8988T (cell line): ENCODE data around the gene MDC1.

Experiments
- DNase-seq: peaks from one replicate; pipeline ENCODE4 v3.0.0; 2011

MDC1 gene

DNA sequence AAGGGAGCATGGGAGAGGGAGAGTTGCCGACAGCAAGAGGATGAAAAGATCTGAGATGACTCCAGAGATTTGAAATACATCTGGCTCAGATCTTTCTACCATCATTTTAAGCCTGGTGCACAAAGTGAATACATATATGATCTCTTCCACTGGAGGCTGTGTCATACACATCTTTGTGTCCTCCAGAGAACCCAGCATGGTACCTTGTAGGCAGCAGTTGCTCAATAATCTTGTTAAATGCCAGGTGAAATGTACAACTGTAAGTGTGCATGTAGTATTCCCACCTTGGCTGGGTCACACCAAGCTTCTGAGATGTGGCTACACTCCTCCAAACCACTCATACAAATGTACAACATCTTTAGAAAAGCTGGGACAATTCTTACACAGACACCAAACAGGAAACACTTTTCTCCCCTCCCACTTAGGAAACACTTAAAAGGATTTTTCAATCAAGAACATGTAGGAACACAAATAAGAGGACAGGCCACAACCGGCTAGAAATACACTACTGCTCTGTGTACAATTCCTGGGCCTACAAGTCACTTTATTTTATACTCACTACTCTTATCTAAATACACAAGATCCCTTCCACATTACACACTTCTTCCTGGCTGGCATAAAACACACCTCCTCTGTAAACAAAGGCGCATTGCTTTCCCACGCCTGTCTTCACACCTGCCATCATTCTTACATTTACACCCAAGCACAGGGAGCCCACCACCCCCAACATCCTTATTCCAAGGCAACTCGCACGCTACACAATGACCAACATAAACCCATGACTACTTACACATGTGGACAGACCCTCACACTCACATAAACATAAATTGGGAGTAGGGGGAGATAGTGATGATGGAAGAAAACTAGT lies 31.1 kb upstream of the MDC1 start:
- no peak for DNase-seq

GRCh38 chr6:30747300-30747687 lies 30.2 kb upstream of the MDC1 start:
- no peak for DNase-seq

DNA sequence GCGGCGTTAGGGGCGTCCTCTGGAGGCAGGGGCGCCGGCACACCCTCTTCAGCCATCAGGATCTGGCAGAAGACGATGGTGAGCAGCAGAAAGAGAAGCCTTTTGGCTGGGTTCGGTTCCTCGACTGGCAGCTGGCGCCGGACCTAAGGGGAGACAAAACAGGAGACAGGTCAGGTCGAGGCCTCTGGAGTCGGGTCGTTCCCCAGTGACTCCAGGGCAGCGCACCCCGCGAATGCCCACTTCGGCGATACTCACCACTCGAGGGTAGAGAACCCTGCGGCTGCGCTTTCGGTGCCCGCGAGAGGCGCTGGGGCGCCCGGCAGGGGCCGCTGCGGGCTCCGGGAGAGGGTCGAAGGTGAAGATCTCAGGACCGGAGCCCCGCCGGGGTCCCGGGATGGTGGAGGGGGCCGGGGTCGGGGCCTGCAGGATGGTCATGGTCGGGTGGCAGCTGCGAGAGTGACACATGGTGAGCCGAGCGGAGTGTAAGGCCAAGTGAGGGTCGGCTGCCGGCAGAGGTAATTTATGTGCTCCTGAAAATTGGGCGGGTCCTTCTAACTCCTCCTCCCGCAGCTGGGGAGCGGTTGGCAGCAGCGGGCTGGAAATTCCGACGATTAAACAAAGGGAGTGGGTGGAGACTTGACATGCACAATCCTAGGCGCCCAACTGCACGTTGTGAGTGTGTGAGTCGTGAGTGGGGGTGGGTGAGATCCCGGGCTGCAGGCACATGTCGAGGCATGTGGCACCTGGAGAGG lies 27.1 kb upstream of the MDC1 start, which contains the start of gene IER3:
TSS of gene IER3 (minus strand) at position 494 of the 752 bp plus-strand sequence. CDS start at position 465, 29 bp downstream.
- DNase-seq = no peak

DNA sequence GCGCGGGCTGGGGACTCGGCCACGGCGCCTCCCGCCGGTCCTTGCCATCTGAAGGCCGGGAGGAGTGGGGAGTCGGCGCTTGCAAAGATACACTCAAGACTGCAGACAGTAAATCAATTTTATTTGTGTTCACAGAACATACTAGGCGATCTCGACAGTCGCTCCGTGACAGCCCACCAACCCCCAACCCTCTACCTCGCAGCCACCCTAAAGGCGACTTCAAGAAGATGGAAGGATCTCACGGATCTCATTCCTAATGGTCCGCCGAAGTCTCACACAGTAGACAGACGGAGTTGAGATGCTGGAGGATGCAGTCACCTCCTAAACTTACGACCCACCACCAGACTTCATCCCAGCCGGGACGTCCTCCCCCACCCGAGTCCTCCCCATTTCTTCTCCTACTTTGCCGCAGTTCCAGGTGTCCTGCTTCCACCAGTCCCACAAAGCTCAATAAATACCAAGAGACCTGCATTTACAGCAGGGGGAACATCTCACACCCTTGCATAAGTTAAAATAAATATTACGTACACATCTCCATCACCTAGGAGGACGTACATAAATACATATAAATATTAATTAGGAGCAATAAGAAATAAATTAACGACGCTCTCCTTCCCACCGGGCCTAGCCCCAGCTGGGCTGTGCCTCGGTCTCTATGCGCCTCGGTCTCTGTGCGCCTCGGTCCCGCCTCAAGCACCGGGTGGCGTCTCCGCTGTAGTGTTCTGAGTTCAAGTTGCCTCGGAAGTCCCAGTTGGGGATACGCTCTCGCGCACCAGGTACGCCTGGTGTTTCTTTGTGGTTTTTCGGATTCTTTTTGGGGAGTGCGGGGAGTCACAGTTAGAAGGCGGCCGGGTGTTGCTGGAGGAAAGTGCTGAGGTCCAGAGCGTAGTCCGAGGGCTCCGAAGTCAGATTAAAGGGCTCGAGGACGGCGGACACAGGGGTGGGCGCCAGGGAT lies 26.3 kb upstream of the MDC1 start:
- DNase-seq = no peak

GRCh38 chr6:30742316-30743098 lies 25.4 kb upstream of the MDC1 start, which contains the start of gene FLOT1:
Gene FLOT1, minus strand, starts transcription at chr6:30742687. Its CDS starts 498 bp downstream, at chr6:30742189.
- DNase-seq = peak; percentile 88

DNA sequence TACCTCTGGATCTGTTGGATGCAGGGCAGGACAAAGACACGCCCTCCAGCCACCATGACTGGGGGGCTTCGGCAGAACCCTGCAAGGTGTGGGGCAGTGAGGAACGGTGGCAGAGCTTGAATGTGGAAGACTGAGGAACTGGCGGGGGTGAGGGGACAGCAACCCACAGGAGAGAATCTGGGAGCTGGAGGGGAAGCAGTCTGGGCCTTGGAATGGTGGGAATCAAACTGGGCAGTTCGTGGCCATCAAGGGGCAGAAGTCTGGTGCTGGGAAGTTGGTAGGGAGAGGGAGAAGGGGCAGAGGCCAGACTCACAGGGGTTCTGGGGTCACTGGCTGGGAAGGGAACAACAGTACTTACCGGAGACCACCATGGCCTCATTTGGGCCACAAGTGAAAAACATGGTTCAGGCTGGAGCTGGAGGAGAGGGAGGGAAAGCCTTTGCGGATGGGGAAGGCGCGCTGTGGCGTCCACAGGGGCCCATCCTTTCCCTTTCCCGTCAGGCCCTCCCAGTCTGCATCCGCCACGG lies 24.8 kb upstream of the MDC1 start:
- DNase-seq = no peak

DNA sequence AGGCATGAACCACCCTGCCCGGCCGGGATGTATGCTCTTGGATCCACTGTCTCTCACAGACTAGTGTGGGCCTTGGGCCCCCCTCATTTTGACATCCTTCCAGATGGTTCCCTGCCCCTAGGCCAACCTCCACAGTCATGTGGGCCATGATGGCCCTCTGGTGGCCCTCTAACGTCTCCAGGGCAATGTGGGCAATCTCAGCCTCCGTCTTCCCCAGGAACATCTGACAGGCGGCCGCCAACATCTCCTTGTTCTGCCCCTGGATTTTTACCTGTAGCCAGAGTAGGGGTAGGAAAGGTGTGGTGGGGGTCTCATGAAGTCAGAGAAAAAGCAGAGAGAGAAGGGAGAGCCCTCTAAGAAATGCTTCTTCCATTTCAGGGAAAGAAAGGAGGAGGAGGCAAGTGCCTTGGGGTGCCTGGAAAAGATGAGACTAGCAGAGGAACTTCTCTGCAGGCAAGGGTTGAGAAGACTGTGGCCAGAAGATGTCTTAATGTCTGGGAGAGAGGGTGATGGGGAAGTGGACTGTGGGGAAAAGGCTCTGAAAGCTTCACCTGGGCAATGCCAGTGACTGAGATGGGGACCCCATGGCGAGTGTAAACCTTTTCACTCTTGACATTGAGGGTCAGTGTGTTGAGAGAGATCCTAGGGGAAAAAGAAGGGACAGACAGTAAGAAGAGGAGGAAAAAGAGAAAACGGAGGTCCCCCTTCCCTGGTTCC lies 24.1 kb upstream of the MDC1 start:
- no peak for DNase-seq

DNA sequence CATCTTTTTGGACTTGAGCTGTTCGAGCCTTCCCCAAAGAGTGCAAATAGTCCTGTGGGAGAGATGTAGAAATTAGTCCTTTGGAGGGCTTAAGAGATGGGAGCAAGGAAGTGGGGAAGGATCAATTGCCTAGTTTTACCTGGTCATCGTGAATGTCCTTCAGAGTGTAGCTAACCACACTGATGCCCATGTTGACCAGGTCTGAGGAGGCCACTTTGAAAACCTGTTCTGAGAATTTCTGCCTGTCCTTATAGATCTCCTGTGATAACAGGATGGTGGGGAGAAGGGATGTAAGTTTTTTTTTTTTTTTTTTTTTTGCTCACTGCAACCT lies 23.4 kb upstream of the MDC1 start:
- no peak for DNase-seq

GRCh38 chr6:30738532-30738931 lies 21.5 kb upstream of the MDC1 start:
- DNase-seq = no peak

DNA sequence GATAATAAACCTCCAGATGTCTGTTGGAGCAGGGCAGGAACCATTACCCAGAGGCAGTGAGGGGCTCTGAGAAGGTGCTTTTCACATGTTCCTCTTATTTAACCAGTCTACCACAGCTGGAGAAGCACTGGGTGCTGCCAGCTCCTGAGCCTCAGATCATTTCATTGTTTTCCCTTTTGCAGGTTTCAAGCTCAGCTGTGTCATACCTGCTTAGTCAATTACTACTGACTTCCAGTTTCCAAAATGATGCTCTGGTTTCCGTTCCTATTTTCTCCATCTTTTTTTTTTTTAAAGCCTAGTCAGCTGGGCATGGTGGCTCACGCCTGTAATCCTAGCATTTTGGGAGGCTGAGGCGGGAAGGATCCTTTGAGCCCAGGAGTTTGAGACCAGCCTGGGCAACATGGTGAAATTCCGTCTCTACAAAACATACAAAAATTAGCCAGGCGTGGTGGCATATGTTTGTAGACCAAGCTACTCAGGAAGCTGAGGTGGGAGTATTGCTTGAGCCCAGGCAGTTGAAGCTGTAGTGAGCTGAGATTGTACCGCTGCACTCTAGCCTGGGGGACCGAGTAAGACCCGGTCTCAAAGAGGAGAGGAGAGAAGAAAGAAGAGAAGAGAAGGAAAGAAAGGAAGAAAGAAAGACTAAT lies 18.7 kb upstream of the MDC1 start:
- DNase-seq = no peak

DNA sequence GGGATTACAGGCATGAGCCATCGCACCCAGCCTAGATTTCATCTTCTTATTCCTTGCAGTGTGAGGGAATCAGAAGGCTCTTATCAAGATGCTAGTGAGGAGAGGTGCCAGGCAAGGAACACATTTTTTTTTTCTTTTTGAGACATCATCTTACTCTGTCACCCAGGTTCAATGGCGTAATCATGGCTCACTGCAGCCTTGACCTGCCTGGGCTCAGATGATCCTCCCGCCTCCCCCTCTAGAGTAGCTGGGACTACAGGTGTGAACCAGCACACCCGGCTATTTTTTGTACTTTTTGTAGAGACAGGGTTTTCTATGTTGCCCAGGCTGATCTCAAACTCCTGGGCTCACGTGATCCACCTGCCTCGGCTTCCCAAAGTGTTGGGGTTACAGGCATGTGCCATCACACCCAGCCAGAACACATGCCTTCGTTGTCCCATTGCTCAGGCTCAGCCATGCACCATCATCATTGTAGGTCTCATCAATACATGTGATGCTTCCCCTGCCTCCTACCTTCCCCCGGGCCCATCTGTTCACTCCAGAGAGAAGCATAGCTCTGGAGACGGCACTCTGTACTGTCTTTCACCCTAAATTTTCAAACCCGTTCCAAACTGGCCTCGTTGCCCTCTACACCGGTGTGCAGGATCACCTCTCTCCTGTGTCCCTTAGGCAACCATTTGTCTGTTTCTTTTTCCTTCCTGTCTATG lies 15.3 kb upstream of the MDC1 start:
- no peak for DNase-seq

DNA sequence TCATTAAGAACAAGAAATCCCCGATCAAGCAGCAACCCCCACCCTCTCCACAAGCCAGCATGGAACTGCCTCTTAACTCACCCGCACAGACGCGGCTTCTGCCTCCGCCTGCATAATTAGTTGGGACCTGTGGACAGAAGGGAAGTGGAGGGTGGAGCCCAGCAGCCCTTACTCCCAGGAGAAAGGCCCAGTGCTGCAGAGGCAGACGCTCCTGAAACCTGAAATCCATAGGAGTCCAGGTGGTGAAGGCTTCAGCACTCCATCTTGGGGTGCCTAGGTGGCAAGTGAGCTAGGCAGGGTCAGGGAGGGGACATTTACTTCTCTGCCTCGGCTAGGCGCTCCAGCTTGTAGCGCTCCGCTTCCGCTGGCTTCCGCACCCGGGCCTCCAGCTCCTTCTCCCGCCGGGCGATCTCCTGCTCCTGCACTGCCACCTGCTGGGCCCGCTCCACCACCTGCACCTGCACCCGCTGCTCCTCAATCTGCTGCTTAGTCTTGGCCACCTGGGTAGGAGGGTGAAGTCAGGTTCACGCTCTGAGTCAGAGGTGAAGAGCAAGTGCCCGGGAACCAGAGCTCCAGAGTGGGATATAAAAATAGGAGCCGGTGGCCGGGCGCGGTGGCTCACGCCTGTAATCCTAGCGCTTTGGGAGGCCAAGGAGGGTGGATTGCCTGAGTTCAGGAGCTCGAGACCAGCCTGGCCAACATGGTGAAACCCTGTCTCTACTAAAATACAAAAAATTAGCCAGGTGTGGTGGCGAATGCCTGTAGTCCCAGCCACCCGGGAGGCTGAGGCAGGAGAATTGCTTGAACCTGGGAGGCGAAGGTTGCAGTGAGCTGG lies 13.7 kb upstream of the MDC1 start:
- peak; percentile 80 for DNase-seq

DNA sequence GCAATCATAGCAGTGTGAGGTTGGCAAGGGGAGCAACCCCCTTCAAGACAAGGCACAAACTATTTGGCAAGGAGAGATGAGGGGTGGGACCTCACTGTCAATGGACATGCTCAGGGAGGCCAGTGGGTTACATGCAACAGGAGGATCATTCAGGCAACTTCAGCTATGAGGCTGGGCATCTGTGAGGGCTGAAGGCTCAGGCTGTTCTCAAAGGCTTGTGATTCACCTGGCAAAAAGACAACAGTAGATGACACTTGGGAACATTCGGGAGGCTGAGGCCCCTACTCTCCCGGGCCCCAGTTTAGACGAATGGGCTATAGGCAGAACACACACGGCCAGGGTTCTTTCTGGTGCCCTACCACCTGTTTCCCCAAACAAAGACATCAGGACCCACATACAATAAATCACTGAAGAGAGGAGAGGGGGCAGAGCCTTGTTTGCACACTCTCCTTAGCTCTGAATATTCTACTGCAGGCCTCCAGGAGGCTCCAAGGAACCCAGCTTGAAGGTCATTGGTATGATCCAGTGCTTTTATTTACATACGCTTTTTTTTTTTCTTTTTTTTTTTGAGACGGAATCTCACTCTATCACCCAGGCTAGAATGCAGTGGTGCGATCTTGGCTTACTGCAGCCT lies 11.0 kb upstream of the MDC1 start:
- DNase-seq = no peak

DNA sequence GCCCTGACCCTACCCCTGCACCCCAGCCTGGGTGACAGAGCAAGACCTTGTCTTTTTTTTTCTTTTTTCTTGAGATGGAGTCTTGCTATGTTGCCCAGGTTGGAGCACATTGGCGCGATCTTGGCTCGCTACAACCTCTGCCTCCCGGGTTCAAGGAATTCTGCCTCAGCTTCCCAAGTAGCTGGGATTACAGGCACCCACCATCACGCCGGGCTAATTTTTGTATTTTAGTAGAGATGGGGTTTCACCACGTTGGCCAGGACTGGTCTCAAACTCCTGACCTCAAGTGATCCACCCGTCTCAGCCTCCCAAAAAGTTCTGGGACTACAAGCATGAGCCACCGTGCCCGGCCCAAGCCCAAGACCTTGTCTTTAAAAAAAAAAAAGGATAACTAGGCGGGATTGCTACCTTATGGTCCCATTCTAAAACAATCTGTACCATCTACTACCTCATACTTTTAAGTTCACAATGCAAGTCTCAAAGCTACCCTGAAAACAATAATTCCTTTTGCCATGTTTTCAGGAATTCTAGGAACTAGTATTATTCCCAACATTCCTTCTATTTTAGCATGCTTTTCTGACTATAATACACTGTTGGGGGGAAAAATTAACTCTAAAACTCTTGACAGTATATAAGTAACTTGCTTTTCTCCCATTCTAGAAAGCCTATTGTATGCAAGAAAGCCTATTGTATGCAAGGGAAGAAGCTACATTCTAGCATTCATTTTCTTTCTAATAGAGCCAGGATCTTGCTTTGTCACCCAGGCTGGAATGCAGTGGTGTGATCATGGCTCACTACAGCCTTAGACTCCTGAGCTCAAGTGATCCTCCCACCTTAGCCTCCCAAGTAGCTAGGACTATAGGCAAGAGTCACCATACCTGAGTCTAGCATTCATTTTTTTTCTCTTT lies 9.7 kb upstream of the MDC1 start:
- DNase-seq = no peak

DNA sequence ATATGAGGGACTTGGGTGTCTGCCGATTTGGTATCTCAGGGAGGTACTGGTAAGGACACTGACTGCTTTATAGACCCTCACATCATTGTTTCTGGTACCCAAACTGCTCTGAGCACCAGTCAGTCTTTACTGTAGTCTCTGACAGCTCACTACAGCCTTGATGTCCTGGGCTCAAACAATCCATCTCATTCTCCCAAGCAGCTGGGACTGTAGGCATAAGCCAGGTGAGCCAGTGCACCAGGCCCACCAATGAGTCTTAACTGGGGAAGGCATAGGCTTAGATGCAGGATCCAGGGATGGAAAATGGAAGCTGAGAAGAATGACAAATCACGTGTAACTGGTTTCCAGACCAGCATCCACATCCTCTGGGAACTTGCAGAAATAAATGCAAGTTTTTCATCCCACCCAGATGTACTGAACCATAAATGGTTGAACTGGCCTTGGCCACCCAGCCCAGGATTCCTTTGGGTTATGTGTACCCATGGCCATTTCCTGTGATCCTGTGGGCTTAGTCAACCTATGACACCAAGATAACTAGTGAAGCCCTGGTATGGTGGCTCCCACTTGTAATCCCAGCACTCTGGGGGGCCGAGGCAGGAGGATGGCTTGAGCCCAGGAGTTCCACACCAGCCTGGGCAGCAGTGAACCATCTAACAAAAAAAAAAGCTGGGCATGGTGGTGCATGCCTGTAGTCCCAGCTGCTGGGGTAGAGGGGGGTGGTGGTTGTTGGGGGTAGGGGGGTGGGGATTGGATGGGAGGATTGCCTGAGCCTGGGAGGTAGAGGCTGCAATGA lies 8.8 kb upstream of the MDC1 start:
- DNase-seq = no peak

GRCh38 chr6:30724906-30725667 lies 8.0 kb upstream of the MDC1 start:
- DNase-seq = no peak
